Heart right ventricle (tissue), 16 donors: Measurements from ENCODE around the gene GCLC. TPM values are rescaled to one million over a fixed set of nuclear protein-coding genes. Genes with fewer than 3 reads are reported as not detected.
"Not testable (repeated sequence)": the region's sequence is repeated elsewhere in the genome, so short reads cannot be mapped to it uniquely, and the experiment has no call there.

Experiments used
- ATAC-seq, 8 donors: fragments of 200-7000 bp; cut with Tn5 transposase; one replicate each; pipeline ENCODE4 v1.9.1; 2020; ENCODE audit warnings: mild to moderate bottlenecking in 8 of 8, moderate library complexity in 8 of 8, moderate number of reproducible peaks in 1 of 8
- DNase-seq, 2 donors: peaks; one replicate each; pipeline ENCODE4 v3.0.0-alpha.2; 2020
- H3K27ac ChIP-seq, 10 donors: fragments of 200-600 bp; sonication (generic) in 2 of 10; one replicate each; pipeline versions ENCODE4 v1.5.0 to v1.8.0; 2020 to 2022; ENCODE audit warnings: mild to moderate bottlenecking in 3 of 10
- H3K27me3 ChIP-seq, 7 donors: fragments of 200-600 bp; one replicate each; pipeline ENCODE4 v1.8.0; 2021 to 2022; ENCODE audit warnings: mild to moderate bottlenecking in 2 of 7
- H3K36me3 ChIP-seq, 9 donors: fragments of 200-600 bp; sonication (generic) in 1 of 9; one replicate each; pipeline versions ENCODE4 v1.5.0 to v1.8.0; 2020 to 2022; ENCODE audit warnings: mild to moderate bottlenecking in 2 of 9
- H3K4me1 ChIP-seq, 9 donors: fragments of 200-600 bp; sonication (generic) in 1 of 9; one replicate each; pipeline versions ENCODE4 v1.5.0 to v1.8.0; 2020 to 2022; ENCODE audit warnings: mild to moderate bottlenecking in 4 of 9
- H3K4me3 ChIP-seq, 10 donors: fragments of 200-600 bp; sonication (generic) in 2 of 10; one replicate each; pipeline versions ENCODE4 v1.5.0 to v1.8.0; 2020 to 2022; ENCODE audit warnings: mild to moderate bottlenecking in 7 of 10, moderate library complexity in 2 of 10
- H3K9me3 ChIP-seq, 11 donors: fragments of 200-600 bp in 10 of 11; sonication (generic) in 2 of 11; one replicate each; pipeline versions ENCODE4 v1.5.0 to v1.8.0; 2013 to 2022; ENCODE audit warnings: mild to moderate bottlenecking in 2 of 11, control low read depth in 1 of 11, moderate library complexity in 1 of 11
- WGBS, 2 donors: extraction: QIAGEN DNeasy Blood & Tissue Kit; methylation state at CpG; one replicate each; pipeline ENCODE4 v1.1.7; 2013; ENCODE audit warnings: inconsistent platforms in 1 of 2; 5-methylcytosine and 5-hydroxymethylcytosine counted together
- intact Hi-C, 10 donors: fragments of 100-400 bp; cut with DNase I; formaldehyde crosslinking; loops; one replicate each; pipeline versions ENCODE4 v1.11.1 to v1.14.2; 2022
- polyA plus RNA-seq, 2 donors: library from polyadenylated mRNA; stranded (reverse); fragments of 200-250 nt; gene quantifications; one replicate each; pipeline ENCODE4 v1.2.3, GENCODE V29; 2013
- total RNA-seq, 10 donors: library from RNA; stranded (reverse); fragmentation: NEBNext Ultra II Directional in 3 of 10; extraction: Animal tissue kit (Norgen Biotek cat#: 25700) in 3 of 10; gene quantifications; one replicate each; pipeline versions ENCODE4 v1.2.1 to v1.2.4, GENCODE V29; 2021 to 2023
- TF ChIP-seq, protein P1 (sequence below), 9 donors: fragments of 200-600 bp; sonication (generic) in 2 of 9; IDR thresholded peaks; one replicate each; pipeline versions ENCODE4 v1.5.0 to v1.8.0; 2021 to 2022; ENCODE audit warnings: antibody characterized with exemption in 9 of 9, mild to moderate bottlenecking in 5 of 9, moderate library complexity in 1 of 9
- donor health status: Arrhythmogenic right ventricular cardiomyopathy.
- donor health status: ischemic (EF 13 %, LVEDD 7.1; RV severe dilation, severe dysfunction).
- donor health status: healthy with polysubstance abuse.
- donor health status: DM: no; HTN: yes; CAD: no.
- donor health status: DM: no; HTN: no; CAD: no.
- donor health status: ischemic (EF 25% LVEDD 6.9; RV normal size, moderate dysfunction).
- donor health status: ischemic (EF 25% LVEDD 5.7; RV mildly dilated, moderate dysfunction).
- donor health status: healthy.
- donor health status: DM: yes; HTN: yes; CAD: no.
- donor health status: Ischemic cardiomyopathy.
- donor health status: ischemic (EF 35%, LVEDD 5.7; RV mildly dilated, moderate dysfunction).
- donor health status: nonischemic (EF 11% LVEDD 7.7; RV severe dilation, severe dysfunction).
- donor health status: DM: yes; HTN: yes; CAD: no.
- donor health status: PGD.
- donor health status: ischemic (EF 29% LVEDD 5.4; RV normal size, mild dysfunction).
- donor health status: nonischemic (EF 23%, LVEDD 6.1; RV moderate dilation, normal function).

Gene GCLC
- total and polyA plus RNA-seq, 12 donors = 6.0 to 42.8 (median 34.2) TPM

- no peak for ATAC-seq
- Histone ChIP-seq H3K36me3 (no peaks in the 10 kb centered on the region), H3K9me3 (no peaks in the 10 kb centered on the region), H3K4me3 (no peak overlapping the region), H3K27me3 (no peaks in the 10 kb centered on the region), H3K27ac (no peak overlapping the region), H3K4me1 (peaks cover 0 to 41% (median 0%) of the 10 kb centered on the region in 9 donors)
- DNase-seq = no peak
- 88 to 93% methylated on average over 5 of the region's 5 CpGs for WGBS, 2 donors
- intact Hi-C loops = no loop called here
- TF ChIP-seq, protein P1, sequence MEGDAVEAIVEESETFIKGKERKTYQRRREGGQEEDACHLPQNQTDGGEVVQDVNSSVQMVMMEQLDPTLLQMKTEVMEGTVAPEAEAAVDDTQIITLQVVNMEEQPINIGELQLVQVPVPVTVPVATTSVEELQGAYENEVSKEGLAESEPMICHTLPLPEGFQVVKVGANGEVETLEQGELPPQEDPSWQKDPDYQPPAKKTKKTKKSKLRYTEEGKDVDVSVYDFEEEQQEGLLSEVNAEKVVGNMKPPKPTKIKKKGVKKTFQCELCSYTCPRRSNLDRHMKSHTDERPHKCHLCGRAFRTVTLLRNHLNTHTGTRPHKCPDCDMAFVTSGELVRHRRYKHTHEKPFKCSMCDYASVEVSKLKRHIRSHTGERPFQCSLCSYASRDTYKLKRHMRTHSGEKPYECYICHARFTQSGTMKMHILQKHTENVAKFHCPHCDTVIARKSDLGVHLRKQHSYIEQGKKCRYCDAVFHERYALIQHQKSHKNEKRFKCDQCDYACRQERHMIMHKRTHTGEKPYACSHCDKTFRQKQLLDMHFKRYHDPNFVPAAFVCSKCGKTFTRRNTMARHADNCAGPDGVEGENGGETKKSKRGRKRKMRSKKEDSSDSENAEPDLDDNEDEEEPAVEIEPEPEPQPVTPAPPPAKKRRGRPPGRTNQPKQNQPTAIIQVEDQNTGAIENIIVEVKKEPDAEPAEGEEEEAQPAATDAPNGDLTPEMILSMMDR (IDR thresholded peaks at IDR 0.05) = no peak
These were observed 34.4 kb upstream of the GCLC start for GRCh38 chr6:53579338-53579737.

GRCh38 chr6:53578371-53578770, 33.5 kb upstream of the GCLC start:
- no peak overlapping the region for H3K4me3 ChIP-seq
- intact Hi-C loops = no loop called here
- no peaks in the 10 kb centered on the region for H3K27me3 ChIP-seq
- TF ChIP-seq, protein P1 (IDR thresholded peaks at IDR 0.05) = no peak
- ATAC-seq = no peak
- H3K4me1 ChIP-seq = peaks cover 0 to 31% (median 0%) of the 10 kb centered on the region in 9 donors
- no peak for DNase-seq
- H3K9me3 ChIP-seq = no peaks in the 10 kb centered on the region
- 50 to 51% methylated on average over 7 of the region's 7 CpGs for WGBS, 2 donors
- H3K36me3 ChIP-seq = no peaks in the 10 kb centered on the region
- no peak overlapping the region for H3K27ac ChIP-seq

- Histone ChIP-seq H3K4me3 (no peak overlapping the region), H3K27me3 (no peaks in the 10 kb centered on the region), H3K9me3 (no peaks in the 10 kb centered on the region), H3K36me3 (no peaks in the 10 kb centered on the region), H3K27ac (no peak overlapping the region), H3K4me1 (no peaks in the 10 kb centered on the region)
- intact Hi-C loops = no loop called here
- no peak for DNase-seq
- TF ChIP-seq, protein P1 (IDR thresholded peaks at IDR 0.05) = no peak
- no peak for ATAC-seq
- 70 to 76% methylated on average over 14 of the region's 14 CpGs for WGBS, 2 donors
These were observed 28.4 kb upstream of the GCLC start for GRCh38 chr6:53573299-53573698.

DNA sequence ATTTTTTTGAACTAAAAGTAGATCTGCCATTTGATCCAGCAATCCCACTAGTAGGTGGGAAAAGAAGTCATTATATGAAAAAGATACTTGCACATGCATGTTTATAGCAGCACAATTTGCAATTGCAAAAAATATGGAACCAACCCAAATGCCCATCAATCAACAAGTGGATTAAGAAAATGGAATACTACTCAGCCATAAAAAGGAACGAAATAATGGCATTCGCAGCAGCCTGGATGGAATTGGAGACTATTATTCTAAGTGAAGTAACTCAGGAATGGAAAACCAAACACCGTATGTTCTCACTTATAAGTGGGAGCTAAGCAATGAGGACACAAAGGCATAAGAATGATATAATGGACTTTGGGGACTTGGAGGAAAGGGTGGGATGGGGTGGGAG, 27.5 kb upstream of the GCLC start:
- H3K36me3 ChIP-seq, H3K9me3 ChIP-seq, intact Hi-C loops, H3K4me1 ChIP-seq, H3K27me3 ChIP-seq, DNase-seq, H3K4me3 ChIP-seq, ATAC-seq, H3K27ac ChIP-seq: not testable (repeated sequence)
- WGBS, 2 donors = 93% methylated on average over 3 of the region's 3 CpGs

DNA sequence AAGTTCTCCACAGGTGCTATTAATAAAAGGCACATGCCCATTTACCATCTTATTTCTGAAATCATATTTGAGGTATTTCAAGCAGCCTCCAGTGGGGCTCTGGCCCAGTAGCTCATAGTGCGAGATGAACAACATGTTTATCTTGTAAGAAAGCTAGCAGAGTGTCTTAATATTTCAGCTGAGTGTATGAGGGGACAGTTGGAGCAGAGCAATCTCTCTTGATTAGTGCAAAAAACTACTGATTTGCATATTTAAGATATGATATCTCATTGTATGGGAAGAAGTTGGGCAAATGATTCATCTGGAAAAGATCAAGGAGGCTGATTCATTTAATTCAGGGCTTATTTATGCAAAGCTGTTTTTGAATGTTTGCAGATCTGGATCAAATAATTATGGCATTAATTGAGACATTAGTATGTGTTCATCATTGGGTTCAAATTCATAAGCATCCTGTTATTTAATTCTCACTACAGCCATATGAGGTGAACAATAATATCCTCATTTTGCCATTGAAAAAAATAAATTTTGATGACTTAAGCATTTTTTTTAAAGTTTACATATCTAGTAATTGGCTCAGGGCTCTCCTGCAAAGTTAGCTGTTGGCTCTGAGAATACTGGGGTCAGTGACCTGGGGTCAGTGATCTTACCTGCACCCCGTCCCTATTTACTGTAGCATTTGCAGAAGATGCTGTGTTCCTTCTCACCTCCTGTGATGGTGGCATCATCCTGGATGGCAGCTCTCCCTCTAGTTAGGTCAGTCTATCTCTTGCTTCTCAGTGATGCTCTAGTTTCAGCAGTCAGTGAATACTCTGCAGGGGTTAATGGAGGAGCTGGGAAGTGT, 24.1 kb upstream of the GCLC start:
- no peak overlapping the region for H3K27ac ChIP-seq
- TF ChIP-seq, protein P1 (IDR thresholded peaks at IDR 0.05) = no peak
- H3K36me3 ChIP-seq = no peaks in the 10 kb centered on the region
- H3K4me3 ChIP-seq = no peak overlapping the region
- ATAC-seq (no peak), DNase-seq (no peak)
- 76 to 86% methylated on average over 2 of the region's 2 CpGs for WGBS, 2 donors
- no peaks in the 10 kb centered on the region for H3K9me3 ChIP-seq
- no peaks in the 10 kb centered on the region for H3K27me3 ChIP-seq
- intact Hi-C loops = no loop called here
- no peaks in the 10 kb centered on the region for H3K4me1 ChIP-seq
